GM19035 (cell line): ENCODE data around the gene CHAC1.

Experiments used
- ATAC-seq: cut with Tn5 transposase; IDR thresholded peaks from one replicate; pipeline ENCODE4 v1.9.1; 2021; ENCODE audit not compliant: unreplicated experiment

Gene CHAC1

GRCh38 chr15:40952901-40953712 is at the start of gene CHAC1:
CHAC1 (plus strand) TSS chr15:40953471; CDS start chr15:40953584, 113 bp downstream.
- peak; percentile 92 for ATAC-seq

- ATAC-seq: no peak
Measured at GRCh38 chr15:40904552-40905201, 48.6 kb upstream of the CHAC1 start.

- no peak for ATAC-seq
Measured at GRCh38 chr15:40906091-40906990, 46.9 kb upstream of the CHAC1 start.

- ATAC-seq: no peak
Measured at GRCh38 chr15:40906991-40907802, 46.1 kb upstream of the CHAC1 start.

GRCh38 chr15:40908095-40908494 is 45.2 kb upstream of the CHAC1 start:
- no peak for ATAC-seq

GRCh38 chr15:40909662-40910630 is 43.3 kb upstream of the CHAC1 start:
- ATAC-seq: no peak

- ATAC-seq: no peak
Measured at GRCh38 chr15:40911141-40911540, 42.1 kb upstream of the CHAC1 start.

- ATAC-seq: no peak
Measured at GRCh38 chr15:40911693-40912092, 41.6 kb upstream of the CHAC1 start.

- no peak for ATAC-seq
Measured at GRCh38 chr15:40912478-40912877, 40.8 kb upstream of the CHAC1 start.

- no peak for ATAC-seq
Measured at GRCh38 chr15:40914013-40914412, 39.3 kb upstream of the CHAC1 start.

- no peak for ATAC-seq
Measured at GRCh38 chr15:40914486-40914885, 38.8 kb upstream of the CHAC1 start.

GRCh38 chr15:40915116-40915661 is 38.1 kb upstream of the CHAC1 start:
- ATAC-seq: no peak

GRCh38 chr15:40915679-40916078 is 37.6 kb upstream of the CHAC1 start:
- ATAC-seq: no peak

GRCh38 chr15:40917585-40917984 is 35.7 kb upstream of the CHAC1 start:
- no peak for ATAC-seq

- no peak for ATAC-seq
Measured at GRCh38 chr15:40918146-40918798, 35.0 kb upstream of the CHAC1 start.

GRCh38 chr15:40918799-40919392 is 34.4 kb upstream of the CHAC1 start:
- ATAC-seq: no peak

GRCh38 chr15:40921949-40922607 is 31.2 kb upstream of the CHAC1 start:
- no peak for ATAC-seq

- ATAC-seq: no peak
Measured at GRCh38 chr15:40922608-40923005, 30.7 kb upstream of the CHAC1 start.
